Measurements from ENCODE around the gene MAP1S. TPM values are rescaled to one million over a fixed set of nuclear protein-coding genes. Genes with fewer than 3 reads are reported as not detected.
A peak's percentile ranks its signal among the peaks of the same experiment; 100 is the strongest.

Gene MAP1S
- 18.6 TPM for polyA plus RNA-seq (2013)

- peak within 1 kb of the TSS; percentile 58 to 93 (median 82) for H3K4me3 ChIP-seq (ENCODE audit: control insufficient read depth in 1 of 7, extremely low read depth in 1 of 7, insufficient read depth in 4 of 7, low read depth in 2 of 7, low read length in 6 of 7)
- CTCF ChIA-PET = interaction anchor here (1.0 to 2.6 kb wide), 3 partner anchors 20 to 48 kb away, joined by 3 to 9 read pairs (median 3); no protein-coding TSS in a partner anchor
- H3K27ac ChIP-seq (ENCODE audit: insufficient read depth in 1 of 2, low read depth in 1 of 2, low read length in 2 of 2, poor library complexity in 1 of 2, severe bottlenecking in 2 of 2) = peak within 1 kb of the TSS in 1 of 2 experiments; percentile 78
- POLR2A ChIA-PET = interaction anchor here (1.0 to 1.4 kb wide), 4 partner anchors 10 to 59 kb away, joined by 3 to 6 read pairs (median 4); partner anchors contain the start of gene FCHO1
- peak; percentile 43 to 55 (median 51) for DNase-seq
- H3K4me1 ChIP-seq (ENCODE audit: control extremely low read depth in 1 of 4, control insufficient read depth in 4 of 4, insufficient read depth in 4 of 4, low read length in 3 of 4) = peaks cover 2 to 51% (median 46%) of the 10 kb centered on the region in 4 experiments
- no peaks in the 10 kb centered on the region for H3K9me3 ChIP-seq (ENCODE audit: control extremely low read depth in 1 of 5, control insufficient read depth in 4 of 5, insufficient read depth in 2 of 5, low read depth in 1 of 5, low read length in 4 of 5)
- 3% methylated on average over 28 of the region's 53 CpGs for WGBS (ENCODE audit: insufficient coverage)
- H3K36me3 ChIP-seq (ENCODE audit: control insufficient read depth in 4 of 4, insufficient read depth in 4 of 4, low read length in 3 of 4) = peaks cover 0 to 8% (median 6%) of the 10 kb centered on the region in 4 experiments
- H3K27me3 ChIP-seq (replicated peaks in 2 of 5; ENCODE audit: control insufficient read depth in 4 of 5, insufficient read depth in 5 of 5, low read length in 4 of 5) = no peaks in the 10 kb centered on the region
These were observed at the start of gene MAP1S for GRCh38 chr19:17718947-17719711. Gene MAP1S, plus strand, starts transcription at chr19:17719480. Its CDS starts 23 bp downstream, at chr19:17719503.

- Histone ChIP-seq H3K27ac (ENCODE audit: insufficient read depth in 1 of 2, low read depth in 1 of 2, low read length in 2 of 2, poor library complexity in 1 of 2, severe bottlenecking in 2 of 2) (no peak overlapping the region), H3K36me3 (ENCODE audit: control insufficient read depth in 4 of 4, insufficient read depth in 4 of 4, low read length in 3 of 4) (no peaks in the 10 kb centered on the region), H3K27me3 (replicated peaks in 2 of 5; ENCODE audit: control insufficient read depth in 4 of 5, insufficient read depth in 5 of 5, low read length in 4 of 5) (peaks cover 0 to 7% (median 0%) of the 10 kb centered on the region in 5 experiments), H3K4me3 (ENCODE audit: control insufficient read depth in 1 of 7, extremely low read depth in 1 of 7, insufficient read depth in 4 of 7, low read depth in 2 of 7, low read length in 6 of 7) (no peak overlapping the region), H3K9me3 (ENCODE audit: control extremely low read depth in 1 of 5, control insufficient read depth in 4 of 5, insufficient read depth in 2 of 5, low read depth in 1 of 5, low read length in 4 of 5) (no peaks in the 10 kb centered on the region), H3K4me1 (ENCODE audit: control extremely low read depth in 1 of 4, control insufficient read depth in 4 of 4, insufficient read depth in 4 of 4, low read length in 3 of 4) (no peaks in the 10 kb centered on the region)
- WGBS (ENCODE audit: insufficient coverage) = 100% methylated on average over 1 of the region's 2 CpGs
- ChIA-PET POLR2A (no interaction called here), CTCF (no interaction called here)
- DNase-seq = peak; percentile 35 to 62 (median 53)
These were observed 47.4 kb upstream of the MAP1S start for GRCh38 chr19:17671906-17672305.

GRCh38 chr19:17673937-17674799 lies 45.1 kb upstream of the MAP1S start:
- H3K4me3 ChIP-seq (ENCODE audit: control insufficient read depth in 1 of 7, extremely low read depth in 1 of 7, insufficient read depth in 4 of 7, low read depth in 2 of 7, low read length in 6 of 7) = no peak overlapping the region
- no peaks in the 10 kb centered on the region for H3K4me1 ChIP-seq (ENCODE audit: control extremely low read depth in 1 of 4, control insufficient read depth in 4 of 4, insufficient read depth in 4 of 4, low read length in 3 of 4)
- no peaks in the 10 kb centered on the region for H3K9me3 ChIP-seq (ENCODE audit: control extremely low read depth in 1 of 5, control insufficient read depth in 4 of 5, insufficient read depth in 2 of 5, low read depth in 1 of 5, low read length in 4 of 5)
- no peaks in the 10 kb centered on the region for H3K36me3 ChIP-seq (ENCODE audit: control insufficient read depth in 4 of 4, insufficient read depth in 4 of 4, low read length in 3 of 4)
- no peak for DNase-seq
- POLR2A ChIA-PET = no interaction called here
- WGBS (ENCODE audit: insufficient coverage) = 77% methylated on average over 19 of the region's 19 CpGs
- CTCF ChIA-PET = no interaction called here
- H3K27me3 ChIP-seq (replicated peaks in 2 of 5; ENCODE audit: control insufficient read depth in 4 of 5, insufficient read depth in 5 of 5, low read length in 4 of 5) = peaks cover 0 to 26% (median 3%) of the 10 kb centered on the region in 5 experiments
- no peak overlapping the region for H3K27ac ChIP-seq (ENCODE audit: insufficient read depth in 1 of 2, low read depth in 1 of 2, low read length in 2 of 2, poor library complexity in 1 of 2, severe bottlenecking in 2 of 2)

- Histone ChIP-seq H3K36me3 (ENCODE audit: control insufficient read depth in 4 of 4, insufficient read depth in 4 of 4, low read length in 3 of 4) (no peaks in the 10 kb centered on the region), H3K9me3 (ENCODE audit: control extremely low read depth in 1 of 5, control insufficient read depth in 4 of 5, insufficient read depth in 2 of 5, low read depth in 1 of 5, low read length in 4 of 5) (no peaks in the 10 kb centered on the region), H3K4me1 (ENCODE audit: control extremely low read depth in 1 of 4, control insufficient read depth in 4 of 4, insufficient read depth in 4 of 4, low read length in 3 of 4) (peaks cover 0 to 11% (median 10%) of the 10 kb centered on the region in 4 experiments), H3K27me3 (replicated peaks in 2 of 5; ENCODE audit: control insufficient read depth in 4 of 5, insufficient read depth in 5 of 5, low read length in 4 of 5) (peaks cover 0 to 47% (median 7%) of the 10 kb centered on the region in 5 experiments), H3K27ac (ENCODE audit: insufficient read depth in 1 of 2, low read depth in 1 of 2, low read length in 2 of 2, poor library complexity in 1 of 2, severe bottlenecking in 2 of 2) (no peak overlapping the region), H3K4me3 (ENCODE audit: control insufficient read depth in 1 of 7, extremely low read depth in 1 of 7, insufficient read depth in 4 of 7, low read depth in 2 of 7, low read length in 6 of 7) (no peak overlapping the region)
- 83% methylated on average over 2 of the region's 2 CpGs for WGBS (ENCODE audit: insufficient coverage)
- CTCF ChIA-PET = interaction anchor here (0.8 kb wide), 1 partner anchor 90 kb away, joined by 3 read pairs; no protein-coding TSS in a partner anchor
- POLR2A ChIA-PET = no interaction called here
- DNase-seq = no peak
These were observed 43.0 kb upstream of the MAP1S start for GRCh38 chr19:17676295-17676694.

GRCh38 chr19:17677002-17677401 lies 42.3 kb upstream of the MAP1S start:
- CTCF ChIA-PET = interaction anchor here (1.4 kb wide), 1 partner anchor 21 kb away, joined by 6 read pairs; no protein-coding TSS in a partner anchor
- WGBS (ENCODE audit: insufficient coverage) = 75% methylated on average over 1 of the region's 2 CpGs
- Histone ChIP-seq H3K9me3 (ENCODE audit: control extremely low read depth in 1 of 5, control insufficient read depth in 4 of 5, insufficient read depth in 2 of 5, low read depth in 1 of 5, low read length in 4 of 5) (peaks cover 0 to 2% (median 0%) of the 10 kb centered on the region in 5 experiments), H3K27ac (ENCODE audit: insufficient read depth in 1 of 2, low read depth in 1 of 2, low read length in 2 of 2, poor library complexity in 1 of 2, severe bottlenecking in 2 of 2) (no peak overlapping the region), H3K27me3 (replicated peaks in 2 of 5; ENCODE audit: control insufficient read depth in 4 of 5, insufficient read depth in 5 of 5, low read length in 4 of 5) (peaks cover 0 to 52% (median 10%) of the 10 kb centered on the region in 5 experiments), H3K4me1 (ENCODE audit: control extremely low read depth in 1 of 4, control insufficient read depth in 4 of 4, insufficient read depth in 4 of 4, low read length in 3 of 4) (peaks cover 0 to 11% (median 10%) of the 10 kb centered on the region in 4 experiments), H3K4me3 (ENCODE audit: control insufficient read depth in 1 of 7, extremely low read depth in 1 of 7, insufficient read depth in 4 of 7, low read depth in 2 of 7, low read length in 6 of 7) (no peak overlapping the region), H3K36me3 (ENCODE audit: control insufficient read depth in 4 of 4, insufficient read depth in 4 of 4, low read length in 3 of 4) (no peaks in the 10 kb centered on the region)
- POLR2A ChIA-PET = no interaction called here
- no peak for DNase-seq

GRCh38 chr19:17678836-17679235 lies 40.4 kb upstream of the MAP1S start:
- ChIA-PET POLR2A (no interaction called here), CTCF (interaction anchor here (0.8 to 1.2 kb wide), 4 partner anchors 43 to 105 kb away, joined by 3 to 6 read pairs (median 4); no protein-coding TSS in a partner anchor)
- peaks cover 0 to 68% (median 13%) of the 10 kb centered on the region in 5 experiments for H3K27me3 ChIP-seq (replicated peaks in 2 of 5; ENCODE audit: control insufficient read depth in 4 of 5, insufficient read depth in 5 of 5, low read length in 4 of 5)
- peaks cover 0 to 11% (median 10%) of the 10 kb centered on the region in 4 experiments for H3K4me1 ChIP-seq (ENCODE audit: control extremely low read depth in 1 of 4, control insufficient read depth in 4 of 4, insufficient read depth in 4 of 4, low read length in 3 of 4)
- H3K27ac ChIP-seq (ENCODE audit: insufficient read depth in 1 of 2, low read depth in 1 of 2, low read length in 2 of 2, poor library complexity in 1 of 2, severe bottlenecking in 2 of 2) = no peak overlapping the region
- DNase-seq = no peak
- no peak overlapping the region for H3K4me3 ChIP-seq (ENCODE audit: control insufficient read depth in 1 of 7, extremely low read depth in 1 of 7, insufficient read depth in 4 of 7, low read depth in 2 of 7, low read length in 6 of 7)
- WGBS (ENCODE audit: insufficient coverage) = 86% methylated on average over 1 of the region's 4 CpGs
- H3K36me3 ChIP-seq (ENCODE audit: control insufficient read depth in 4 of 4, insufficient read depth in 4 of 4, low read length in 3 of 4) = no peaks in the 10 kb centered on the region
- peaks cover 0 to 2% (median 0%) of the 10 kb centered on the region in 5 experiments for H3K9me3 ChIP-seq (ENCODE audit: control extremely low read depth in 1 of 5, control insufficient read depth in 4 of 5, insufficient read depth in 2 of 5, low read depth in 1 of 5, low read length in 4 of 5)

Measured in common myeloid progenitor, CD34-positive (primary cell).